VCaP (cell line): ENCODE data around the gene ALPK3.

Experiments used
- H3K27ac ChIP-seq: fragments of 450-650 bp; 2 replicates; pipeline ENCODE4 v1.5.1; 2017
- TF ChIP-seq, protein P1 (sequence below): fragments of 450-650 bp; conservative IDR thresholded peaks from 2 replicates; pipeline ENCODE4 v1.5.1; 2017; ENCODE audit warnings: mild to moderate bottlenecking, moderate library complexity

ALPK3 gene

DNA sequence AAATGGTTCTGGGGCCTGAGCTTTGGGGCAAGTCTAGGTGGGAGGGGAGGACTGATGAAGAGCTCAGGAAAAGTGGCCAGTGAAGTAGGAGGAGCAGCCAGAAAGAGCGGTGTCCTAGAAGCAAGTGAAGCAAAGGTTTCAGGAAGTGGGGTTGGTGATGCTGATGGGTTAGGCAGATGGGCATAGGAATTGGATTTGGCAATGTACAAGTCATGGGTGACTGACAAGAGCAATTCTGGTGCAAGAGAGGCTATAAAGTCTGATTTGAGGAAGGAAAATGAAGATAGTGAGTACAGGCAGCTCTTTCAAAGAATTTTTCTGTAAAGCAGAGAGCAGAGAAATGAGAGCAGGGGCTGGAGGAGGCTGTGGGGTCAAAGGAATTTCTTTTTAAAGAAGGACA is 19.7 kb downstream of the ALPK3 start:
- TF ChIP-seq, protein P1, sequence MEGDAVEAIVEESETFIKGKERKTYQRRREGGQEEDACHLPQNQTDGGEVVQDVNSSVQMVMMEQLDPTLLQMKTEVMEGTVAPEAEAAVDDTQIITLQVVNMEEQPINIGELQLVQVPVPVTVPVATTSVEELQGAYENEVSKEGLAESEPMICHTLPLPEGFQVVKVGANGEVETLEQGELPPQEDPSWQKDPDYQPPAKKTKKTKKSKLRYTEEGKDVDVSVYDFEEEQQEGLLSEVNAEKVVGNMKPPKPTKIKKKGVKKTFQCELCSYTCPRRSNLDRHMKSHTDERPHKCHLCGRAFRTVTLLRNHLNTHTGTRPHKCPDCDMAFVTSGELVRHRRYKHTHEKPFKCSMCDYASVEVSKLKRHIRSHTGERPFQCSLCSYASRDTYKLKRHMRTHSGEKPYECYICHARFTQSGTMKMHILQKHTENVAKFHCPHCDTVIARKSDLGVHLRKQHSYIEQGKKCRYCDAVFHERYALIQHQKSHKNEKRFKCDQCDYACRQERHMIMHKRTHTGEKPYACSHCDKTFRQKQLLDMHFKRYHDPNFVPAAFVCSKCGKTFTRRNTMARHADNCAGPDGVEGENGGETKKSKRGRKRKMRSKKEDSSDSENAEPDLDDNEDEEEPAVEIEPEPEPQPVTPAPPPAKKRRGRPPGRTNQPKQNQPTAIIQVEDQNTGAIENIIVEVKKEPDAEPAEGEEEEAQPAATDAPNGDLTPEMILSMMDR: no peak
- H3K27ac ChIP-seq: no peak overlapping the region

DNA sequence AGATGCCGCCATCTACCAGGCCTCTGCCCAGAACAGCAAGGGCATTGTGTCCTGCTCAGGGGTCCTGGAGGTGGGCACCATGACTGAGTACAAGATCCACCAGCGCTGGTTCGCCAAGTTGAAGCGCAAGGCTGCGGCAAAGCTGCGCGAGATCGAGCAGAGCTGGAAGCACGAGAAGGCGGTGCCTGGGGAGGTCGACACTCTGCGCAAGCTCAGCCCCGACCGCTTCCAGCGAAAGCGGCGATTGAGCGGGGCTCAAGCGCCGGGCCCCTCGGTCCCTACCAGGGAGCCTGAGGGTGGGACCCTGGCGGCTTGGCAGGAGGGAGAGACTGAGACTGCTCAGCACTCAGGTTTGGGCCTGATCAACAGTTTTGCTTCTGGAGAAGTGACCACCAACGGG is 22.6 kb downstream of the ALPK3 start:
- TF ChIP-seq, protein P1: no peak
- H3K27ac ChIP-seq: no peak overlapping the region

DNA sequence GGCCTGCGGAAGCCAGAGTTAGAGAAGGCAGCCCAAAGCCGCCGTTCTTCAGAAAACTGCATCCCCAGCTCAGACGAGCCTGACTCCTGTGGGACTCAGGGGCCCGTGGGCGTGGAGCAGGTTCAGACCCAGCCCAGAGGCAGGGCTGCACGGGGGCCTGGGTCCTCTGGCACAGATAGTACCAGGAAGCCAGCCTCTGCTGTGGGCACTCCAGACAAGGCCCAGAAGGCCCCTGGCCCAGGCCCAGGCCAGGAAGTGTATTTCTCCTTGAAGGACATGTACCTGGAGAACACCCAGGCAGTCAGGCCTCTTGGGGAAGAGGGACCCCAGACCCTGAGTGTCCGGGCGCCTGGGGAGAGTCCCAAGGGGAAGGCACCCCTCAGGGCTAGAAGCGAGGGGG is 23.1 kb downstream of the ALPK3 start:
- TF ChIP-seq, protein P1: no peak
- no peak overlapping the region for H3K27ac ChIP-seq

DNA sequence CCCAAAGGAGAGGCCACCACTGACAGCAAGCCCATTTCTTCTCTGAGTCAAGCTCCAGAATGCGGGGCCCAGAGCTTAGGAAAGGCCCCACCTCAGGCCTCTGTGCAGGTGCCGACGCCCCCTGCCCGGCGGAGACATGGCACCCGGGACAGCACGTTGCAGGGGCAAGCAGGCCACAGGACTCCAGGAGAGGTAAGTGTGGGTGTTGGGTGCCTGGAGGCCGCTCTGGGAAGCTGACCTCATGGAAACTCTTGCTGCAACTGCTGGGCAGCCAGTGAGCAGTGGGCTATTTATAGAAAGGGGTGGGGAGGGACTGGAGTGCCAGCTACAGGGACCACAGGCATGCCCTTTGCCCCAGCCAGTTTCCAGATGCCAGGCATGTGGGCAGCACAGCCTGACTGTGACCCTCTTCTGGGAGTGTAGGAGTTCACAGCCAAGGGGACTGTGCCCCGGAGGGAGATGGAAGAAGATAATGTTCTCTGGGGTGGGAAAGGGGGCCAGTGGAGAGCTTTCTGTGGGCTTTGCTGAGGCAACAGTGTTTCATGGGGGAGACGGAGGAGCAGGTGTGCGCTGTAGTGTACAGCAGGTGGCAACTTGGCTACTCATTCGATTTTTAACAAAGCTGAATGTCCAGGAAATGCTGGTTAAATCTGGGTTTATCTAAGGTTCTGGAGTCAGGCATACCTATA is 23.7 kb downstream of the ALPK3 start:
- TF ChIP-seq, protein P1: no peak
- no peak overlapping the region for H3K27ac ChIP-seq

DNA sequence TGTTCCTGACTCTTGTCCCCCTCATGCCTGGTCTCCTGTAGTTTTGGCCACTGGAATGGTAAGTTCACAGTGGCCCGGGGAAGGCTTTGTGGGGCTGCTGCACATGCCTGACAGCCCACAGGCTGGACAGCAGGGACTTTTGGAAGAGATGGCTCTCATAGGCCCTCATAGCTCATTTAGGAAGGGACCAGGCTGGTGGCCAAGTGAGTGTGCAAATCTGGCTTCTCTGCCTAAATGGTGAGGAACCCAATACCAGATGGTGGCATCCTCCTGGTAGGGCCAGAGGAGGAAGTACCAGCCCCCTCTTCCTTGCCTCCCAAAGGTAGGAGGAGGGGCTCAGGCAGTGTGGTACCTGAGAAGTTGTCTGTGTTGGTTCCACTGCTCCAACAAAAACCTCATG is 25.6 kb downstream of the ALPK3 start:
- TF ChIP-seq, protein P1: no peak
- no peak overlapping the region for H3K27ac ChIP-seq

DNA sequence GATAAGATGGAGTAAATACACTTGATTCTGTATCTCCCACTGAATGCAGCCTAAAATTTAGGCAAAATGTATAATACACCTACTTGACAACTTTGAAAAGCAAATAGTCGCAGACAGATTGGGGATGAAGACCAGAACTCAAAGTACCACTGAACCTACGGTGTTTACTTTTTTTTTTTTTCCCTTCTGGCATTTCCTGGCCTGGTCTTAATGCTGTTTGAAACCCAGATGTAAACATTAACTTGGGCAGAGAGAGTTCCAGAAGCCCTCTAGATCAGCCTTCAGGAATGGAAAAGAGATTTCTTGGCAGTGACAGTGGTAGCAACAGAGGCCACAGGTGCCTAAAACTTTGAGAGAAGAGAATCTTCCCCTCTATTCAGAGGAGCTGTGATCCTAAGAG is 27.8 kb downstream of the ALPK3 start:
- TF ChIP-seq, protein P1: no peak
- peak overlapping the region; percentile 78 for H3K27ac ChIP-seq

DNA sequence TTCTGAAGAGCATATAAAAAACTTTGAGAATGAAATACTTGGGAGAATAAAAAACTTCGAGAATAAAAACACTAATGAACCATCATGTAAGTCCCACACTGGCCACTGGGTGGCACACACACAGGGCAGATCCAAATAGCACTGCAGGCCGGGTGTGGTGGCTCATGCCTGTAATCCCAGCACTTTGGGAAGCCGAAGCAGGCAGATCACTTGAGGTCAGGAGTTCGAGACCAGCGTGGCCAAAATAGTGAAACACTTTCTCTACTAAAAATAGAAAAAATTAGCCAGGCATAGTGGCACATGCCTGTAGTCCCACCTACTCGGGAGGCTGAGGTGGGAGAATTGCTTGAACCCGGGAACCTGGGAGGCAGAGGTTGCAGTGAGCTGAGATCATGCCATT is 28.5 kb downstream of the ALPK3 start:
- peak overlapping the region; percentile 78 for H3K27ac ChIP-seq
- TF ChIP-seq, protein P1: peak; percentile 96
